Activated CD4-positive, alpha-beta T cell treated with anti-CD3 and anti-CD28 coated beads for 1 hour (primary cell): ENCODE data around the gene INF2.

Source experiments
- DNase-seq: peaks from one replicate; pipeline ENCODE4 v3.0.0-alpha.2; 2020

INF2 gene

DNA sequence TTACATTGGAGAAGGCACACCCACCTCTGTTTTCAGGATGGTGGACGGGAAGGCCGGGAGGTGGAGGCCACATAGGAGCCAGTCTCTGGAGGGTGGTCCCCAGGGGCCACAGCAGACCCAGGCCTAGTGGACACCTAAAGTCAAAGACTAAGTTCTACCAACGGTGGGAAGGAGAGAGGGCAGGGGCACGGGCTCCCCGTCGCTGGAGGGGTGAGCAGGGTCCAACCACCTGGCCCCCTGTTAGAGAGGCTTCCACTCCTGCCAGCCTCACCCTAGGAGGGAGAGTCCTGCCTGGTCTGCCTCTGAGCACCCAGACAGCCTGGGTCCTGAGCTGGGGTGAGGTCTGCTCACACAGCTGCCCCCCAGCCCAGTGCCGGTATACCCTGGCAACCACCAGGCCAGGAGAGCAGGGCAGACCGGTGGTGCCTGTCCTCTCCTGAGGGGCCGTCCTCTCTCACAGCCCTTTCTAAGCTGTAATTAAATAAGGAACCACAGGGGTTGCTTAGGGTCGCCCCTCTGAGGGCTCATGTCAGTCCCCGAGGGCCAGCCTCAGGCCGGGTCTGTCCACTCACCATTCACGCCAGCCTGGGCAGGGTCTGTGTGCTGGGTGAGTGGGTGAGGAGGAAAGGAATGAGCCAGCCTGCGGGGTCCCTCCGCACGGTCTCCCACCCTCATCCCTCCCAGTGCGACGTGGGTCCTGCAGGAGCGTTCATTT lies 2.3 kb downstream of the INF2 start:
- DNase-seq, result no peak

DNA sequence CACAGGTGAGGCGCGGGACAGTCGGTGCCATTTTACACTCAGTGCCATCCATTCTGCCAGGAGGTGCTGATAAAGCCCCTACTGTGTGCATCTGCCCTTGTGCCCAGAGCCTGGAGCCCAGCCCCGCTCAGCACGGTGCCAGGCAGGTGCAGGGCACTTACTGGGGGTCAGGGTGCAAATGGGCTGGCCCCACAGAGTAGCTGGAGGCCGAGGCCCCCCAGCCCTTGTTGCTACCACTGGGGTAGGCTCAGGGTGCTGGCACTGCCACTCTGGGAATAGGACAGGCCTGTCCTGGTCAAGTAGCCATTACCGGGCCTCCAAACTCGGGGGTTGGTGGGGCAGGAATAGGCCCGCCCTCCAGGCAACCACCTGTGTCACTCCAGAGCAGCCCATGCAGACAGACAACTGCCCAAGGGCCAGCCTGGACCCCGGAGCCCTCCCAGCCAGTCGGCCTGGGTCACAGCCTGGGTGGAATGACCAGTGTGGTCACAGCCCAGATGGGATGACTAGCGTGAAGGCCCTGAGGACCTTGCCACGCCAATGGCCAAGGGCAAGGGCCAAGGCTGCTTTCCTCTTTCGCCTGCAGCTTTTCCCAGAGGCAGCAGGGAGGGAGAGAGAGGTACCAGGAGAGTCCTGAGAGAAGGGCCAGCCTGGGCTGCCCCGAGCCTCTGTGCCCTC lies 3.0 kb downstream of the INF2 start:
- DNase-seq, result no peak

DNA sequence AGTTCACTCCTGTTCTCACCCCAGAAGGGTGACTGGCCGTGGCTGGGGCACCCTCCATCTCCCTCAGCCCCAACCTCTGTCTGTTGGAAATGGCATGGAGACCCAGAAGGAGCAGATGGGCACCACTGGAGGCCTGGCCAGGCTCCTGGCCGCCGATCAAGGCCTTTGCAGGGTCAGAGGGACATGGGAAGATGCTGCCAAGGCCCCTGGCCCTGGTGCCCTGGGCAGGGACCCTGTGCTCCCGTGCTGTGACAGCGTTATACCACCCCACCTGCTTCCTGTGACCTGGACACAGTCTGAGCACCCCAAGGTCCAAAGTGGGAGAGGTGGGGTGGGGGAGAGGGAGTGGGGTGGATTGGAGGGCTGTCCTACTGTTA lies 3.5 kb downstream of the INF2 start:
- no peak for DNase-seq

DNA sequence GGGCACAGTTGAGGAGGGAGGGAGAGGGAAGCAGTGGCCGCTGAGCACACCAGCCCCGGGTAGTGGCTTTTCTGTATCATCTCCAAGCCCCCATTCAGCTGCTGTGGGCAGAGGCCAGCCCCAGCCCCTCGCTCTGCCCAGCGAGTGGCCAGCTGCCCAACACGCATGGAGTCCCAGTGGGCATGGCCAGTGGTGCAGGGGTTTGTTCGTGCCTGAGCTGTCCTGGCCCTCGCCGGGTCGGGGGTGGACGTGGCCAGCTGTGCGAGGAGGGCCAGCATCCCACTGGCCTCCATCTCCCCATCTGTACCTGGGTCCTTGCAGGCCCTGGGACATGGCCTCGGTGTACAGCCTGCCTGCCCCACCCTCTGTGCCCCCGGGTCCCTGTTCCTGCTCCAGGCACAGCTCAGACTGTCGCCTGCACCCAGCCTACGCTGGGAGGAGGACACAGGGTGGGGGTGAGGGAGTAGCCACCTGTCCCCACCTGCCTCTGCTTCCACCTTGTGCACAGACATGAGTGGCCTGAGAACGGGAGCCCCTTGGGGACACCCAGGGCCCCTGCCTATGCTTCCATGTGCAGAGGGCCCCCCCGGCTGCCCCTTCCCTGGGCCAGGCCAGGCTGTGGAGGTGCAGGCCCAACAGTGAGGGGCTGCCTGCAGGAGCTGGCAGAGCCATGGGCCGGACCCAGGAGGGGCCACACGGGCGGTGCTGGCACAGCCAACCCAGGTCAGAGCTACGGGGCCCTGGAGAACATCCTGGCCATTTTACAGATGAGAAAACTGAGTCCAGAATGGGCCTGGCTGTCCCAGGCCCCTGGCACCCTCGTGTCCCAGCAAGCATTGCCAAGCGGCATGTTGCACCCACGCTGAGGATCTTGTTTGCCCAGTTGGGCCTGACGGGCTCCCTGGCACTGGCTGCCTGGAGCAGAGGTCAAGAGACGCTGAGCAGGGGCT lies 4.3 kb downstream of the INF2 start:
- no peak for DNase-seq

DNA sequence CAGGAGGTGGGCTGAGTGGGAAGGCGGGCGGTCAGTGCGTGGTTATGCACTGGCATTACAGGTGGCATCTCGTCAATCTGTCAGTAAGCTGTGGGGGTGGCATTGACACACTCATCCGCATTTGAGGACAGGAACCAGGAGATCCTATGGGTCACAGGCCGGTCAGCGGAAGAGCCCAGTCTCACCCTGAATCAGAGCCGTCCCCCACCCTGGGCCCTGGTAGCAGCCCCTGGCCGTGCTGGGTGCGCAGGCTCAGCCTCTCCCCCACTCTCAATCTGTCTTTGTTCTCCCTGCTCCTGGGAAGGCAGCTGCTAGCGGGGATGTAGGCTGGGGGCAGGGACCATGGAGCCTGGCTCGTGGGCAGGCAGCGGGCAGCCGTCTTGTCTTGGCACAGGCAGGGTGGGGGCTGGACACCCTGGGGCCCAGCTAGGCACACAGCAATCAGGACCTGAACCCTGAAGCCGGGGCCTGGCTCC lies 5.1 kb downstream of the INF2 start:
- no peak for DNase-seq

DNA sequence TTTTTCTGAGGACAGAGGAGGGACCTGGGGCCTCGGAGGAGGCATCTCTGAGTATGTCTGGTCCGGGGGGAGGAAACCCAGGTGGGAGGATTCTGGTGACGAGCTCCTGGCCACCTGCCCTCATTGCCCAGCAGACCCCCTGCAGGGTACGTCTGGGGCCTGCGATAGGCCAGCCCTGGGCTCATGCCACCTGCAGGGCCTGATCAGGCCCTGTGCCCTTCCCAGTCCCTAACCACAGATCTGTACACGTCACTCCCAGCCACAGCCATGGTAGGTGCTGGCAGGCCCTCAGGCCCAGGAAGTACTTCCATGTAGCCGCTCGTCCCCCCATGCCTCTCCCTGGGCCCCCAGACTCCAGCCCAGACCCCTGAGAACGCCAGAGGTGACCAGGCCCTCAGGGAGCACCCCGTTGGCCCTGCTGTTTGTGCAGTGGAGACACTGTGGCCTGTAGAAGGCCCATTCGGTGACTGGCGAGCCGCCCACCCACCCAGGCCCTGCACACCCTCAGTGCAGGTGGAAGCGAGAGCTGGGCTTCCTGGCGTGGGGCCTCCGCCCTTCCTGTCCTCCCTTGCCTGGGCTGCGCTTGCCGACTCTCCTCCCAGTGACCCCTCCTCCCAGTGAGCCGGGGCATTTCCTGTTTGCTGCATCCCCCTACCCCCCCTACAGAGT lies 5.7 kb downstream of the INF2 start:
- DNase-seq, result no peak

DNA sequence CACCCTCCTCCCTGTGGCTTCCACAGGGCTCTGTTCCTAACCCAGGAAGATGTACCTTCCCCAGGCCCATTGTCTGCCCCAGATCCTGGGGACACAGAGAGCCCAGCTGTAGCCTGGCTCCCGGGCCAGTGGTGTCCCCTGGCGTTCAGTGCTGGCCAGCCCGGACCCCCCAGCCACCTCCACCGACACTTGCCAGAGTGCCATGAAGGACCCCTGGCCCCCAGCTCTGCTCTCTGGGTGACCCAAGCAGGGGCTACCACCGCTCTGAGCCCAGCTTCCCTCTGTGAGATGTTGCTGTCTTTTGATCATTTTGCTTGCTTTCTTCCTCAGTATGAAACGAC lies 6.2 kb downstream of the INF2 start:
- no peak for DNase-seq

DNA sequence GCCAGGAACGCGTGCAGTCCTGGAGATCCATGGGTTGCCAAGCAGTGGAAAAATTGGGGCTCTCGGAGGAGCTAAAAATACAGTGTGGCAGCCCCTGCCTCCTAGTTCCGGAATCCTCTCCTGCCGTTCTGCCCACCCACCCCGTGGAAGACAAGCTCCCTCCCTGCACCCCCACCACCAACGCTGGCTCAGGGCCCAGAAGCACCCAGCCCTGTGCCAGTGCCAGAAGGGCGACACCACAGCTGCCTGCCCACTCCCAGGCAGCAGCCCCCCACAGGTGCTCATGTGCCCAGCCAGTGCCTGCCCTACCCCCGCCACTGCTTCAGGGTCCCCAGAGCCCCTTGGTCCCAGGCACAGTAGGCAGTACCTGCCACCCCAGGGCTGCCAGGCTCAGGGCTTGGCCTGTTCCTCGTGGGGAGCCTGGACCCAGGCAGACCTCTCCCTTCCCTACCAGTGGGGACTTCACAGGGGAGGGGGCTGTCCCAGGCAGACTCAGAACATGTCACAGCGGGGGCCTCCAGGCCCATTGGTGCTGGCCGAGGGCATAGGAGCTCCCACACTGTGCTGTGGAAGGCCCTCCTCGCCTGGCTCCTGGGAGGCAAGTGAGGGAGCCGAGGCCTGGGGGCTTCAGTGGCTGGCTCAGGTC lies 7.4 kb downstream of the INF2 start:
- no peak for DNase-seq

DNA sequence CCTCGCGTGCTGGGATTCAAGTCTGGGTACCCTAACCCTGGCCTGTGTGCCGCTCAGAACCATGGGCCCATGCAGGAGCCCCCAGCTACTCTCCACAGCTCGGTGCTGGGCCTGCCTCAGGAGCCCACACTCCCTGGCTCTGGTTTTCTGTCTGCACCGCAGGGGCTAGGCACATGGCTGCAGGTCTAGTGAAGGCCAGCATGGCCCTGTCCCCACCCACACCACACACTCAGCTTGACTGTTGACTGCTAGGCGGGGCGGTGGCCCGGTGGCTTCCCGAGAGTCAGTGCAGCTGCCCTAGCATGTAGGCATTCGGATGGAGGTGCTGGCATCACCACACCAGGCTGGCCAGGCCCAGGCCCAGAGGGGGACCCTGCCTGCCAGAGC lies 7.9 kb downstream of the INF2 start:
- no peak for DNase-seq

DNA sequence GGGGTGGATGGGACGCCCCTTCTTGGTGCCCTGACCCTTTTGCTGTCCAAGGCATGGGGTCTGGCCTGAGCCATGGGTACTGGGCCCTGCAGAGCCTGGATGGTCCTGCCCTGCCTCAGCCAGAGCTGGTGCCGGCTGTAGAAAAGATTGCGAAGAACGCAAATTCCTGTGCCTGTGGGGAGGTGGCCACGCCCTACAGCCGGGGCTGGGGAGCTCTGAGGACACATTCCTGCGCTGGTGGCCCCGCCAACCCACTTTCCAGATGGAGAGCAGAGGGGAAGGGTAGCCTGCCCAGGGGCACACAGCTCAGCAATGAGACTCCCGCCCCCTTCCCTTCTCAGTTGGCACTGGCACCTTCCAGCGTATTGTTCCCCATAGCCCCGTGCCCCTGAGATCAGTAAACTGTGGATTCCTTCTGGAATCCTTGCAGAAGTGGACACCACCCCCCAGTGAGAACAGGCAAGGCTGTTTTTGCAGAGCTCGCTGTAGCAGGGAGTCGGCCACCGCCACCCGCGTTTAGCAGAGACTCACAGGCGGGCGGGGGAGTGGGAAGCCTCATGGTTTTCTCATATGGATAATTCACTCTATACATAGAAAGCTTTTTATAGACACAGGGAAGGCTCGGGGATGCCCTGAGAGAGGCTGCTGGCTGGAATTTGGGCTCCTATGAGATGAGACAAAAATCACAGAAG lies 8.6 kb downstream of the INF2 start:
- no peak for DNase-seq

DNA sequence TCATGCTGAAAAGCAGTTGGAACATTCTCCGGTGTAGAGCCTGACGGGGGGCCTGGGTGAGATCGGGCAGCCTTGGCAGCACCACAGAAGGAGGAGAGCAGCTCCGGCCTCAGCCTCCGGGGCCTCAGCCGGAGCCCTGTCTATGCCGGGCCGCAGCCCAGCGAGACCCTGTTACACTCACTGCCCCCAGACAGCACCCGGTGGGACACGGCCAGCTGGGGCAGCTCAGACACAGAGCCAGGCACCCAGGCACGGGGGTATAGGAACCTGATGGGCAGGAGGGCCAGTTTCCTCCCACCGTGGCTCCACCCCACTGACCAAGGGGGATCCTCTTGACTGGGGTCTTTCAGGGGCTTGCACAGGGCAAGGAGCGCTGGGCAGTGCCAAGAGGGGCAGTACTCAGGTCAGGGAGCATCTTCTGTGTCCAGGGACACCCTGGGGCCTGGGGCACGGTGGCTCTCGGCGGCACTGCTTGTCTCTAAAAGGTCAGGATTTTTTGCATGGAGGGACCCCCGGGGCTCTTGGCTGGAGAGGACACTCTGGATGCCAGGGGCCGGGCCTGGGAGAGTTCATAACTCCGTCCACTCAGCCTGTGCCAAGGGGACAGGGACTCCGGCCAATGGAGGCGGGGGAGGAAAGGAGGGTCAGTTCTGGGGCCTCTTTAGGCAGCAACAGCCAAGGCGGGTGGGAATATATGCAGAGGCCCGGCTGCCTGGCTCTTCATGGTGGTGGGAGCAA lies 9.4 kb downstream of the INF2 start:
- DNase-seq, result no peak

DNA sequence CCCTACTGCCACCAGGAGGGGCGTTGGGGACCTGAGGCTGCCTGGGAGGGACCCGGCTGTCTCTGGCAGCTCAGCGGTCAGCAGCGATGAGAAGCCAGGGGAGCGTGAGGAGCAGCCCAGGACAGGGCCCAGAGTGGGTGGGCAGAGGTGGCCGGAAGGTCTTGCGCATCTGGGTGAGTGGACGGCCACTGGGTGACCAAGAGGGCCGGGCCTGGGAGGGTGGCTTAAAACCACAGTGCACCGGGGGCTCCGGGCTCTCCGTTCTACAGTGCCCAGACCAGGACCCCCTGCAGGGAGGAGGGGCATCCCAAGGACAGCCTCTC lies 10.0 kb downstream of the INF2 start:
- no peak for DNase-seq

DNA sequence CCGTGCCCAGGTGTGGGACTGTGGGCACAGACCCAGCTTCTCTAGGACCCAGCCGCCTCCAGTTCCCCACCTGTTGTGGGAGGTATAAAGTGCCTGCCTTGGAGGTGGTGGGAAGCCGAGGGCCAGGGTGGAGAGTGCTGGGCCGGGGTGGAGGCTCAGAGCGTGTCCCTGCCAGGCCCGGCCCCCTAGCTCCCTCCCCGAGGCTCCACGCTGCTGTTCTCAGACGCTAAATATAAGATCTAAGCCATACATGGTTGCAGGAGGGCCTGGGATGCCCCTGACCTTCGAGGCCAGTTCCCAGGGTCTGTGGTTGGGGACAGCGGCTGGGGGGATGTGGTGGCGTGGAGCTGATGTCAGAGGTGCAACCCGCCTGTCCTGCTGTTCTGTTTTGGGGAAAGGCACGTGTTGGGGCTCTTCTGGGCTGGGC lies 10.8 kb downstream of the INF2 start:
- DNase-seq, result no peak

DNA sequence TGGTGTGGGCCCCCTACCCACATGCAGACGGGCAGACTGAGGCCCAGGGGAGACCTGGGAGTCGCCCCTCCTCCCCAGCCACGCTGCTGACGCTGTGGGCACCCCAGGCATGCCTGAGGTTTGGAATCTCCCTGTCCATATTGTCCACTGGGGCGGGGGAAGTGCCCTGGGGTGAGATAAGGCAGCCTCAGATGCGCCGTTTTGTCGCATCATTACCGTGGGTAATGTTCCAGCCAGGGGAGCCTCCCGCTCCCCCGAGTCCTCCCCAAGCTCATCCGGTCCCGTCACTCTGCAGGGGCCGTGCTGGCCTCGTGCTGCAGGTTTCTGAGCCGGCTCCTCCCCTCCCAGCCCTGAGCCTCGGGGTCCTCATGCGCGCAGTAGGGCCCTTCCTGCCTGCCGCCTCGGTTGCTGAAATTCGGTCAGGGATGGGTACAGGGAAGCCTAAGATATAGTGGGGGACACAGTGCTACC lies 11.4 kb downstream of the INF2 start:
- no peak for DNase-seq

DNA sequence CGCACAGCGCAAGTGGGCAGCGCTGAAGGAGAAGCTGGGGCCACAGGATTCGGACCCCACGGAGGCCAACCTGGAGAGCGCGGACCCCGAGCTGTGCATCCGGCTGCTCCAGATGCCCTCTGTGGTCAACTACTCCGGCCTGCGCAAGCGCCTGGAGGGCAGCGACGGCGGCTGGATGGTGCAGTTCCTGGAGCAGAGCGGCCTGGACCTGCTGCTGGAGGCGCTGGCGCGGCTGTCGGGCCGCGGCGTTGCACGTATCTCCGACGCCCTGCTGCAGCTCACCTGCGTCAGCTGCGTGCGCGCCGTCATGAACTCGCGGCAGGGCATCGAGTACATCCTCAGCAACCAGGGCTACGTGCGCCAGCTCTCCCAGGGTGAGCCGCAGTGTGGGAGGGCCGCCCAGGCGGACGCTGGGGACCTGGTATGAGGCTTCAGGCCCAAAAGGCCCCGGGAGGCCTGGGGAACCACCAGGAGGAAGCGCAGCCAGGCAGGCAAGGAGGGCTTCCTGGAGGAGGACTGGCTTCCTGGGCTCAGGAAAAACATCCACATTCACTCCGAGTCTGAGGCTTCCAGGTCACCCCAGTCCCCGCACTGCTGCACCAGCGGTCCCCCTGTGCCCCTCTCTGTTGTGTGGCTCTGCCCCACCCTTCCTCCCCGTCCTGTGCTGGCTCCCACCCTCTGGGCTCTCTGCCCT lies 12.1 kb downstream of the INF2 start:
- DNase-seq, result no peak

DNA sequence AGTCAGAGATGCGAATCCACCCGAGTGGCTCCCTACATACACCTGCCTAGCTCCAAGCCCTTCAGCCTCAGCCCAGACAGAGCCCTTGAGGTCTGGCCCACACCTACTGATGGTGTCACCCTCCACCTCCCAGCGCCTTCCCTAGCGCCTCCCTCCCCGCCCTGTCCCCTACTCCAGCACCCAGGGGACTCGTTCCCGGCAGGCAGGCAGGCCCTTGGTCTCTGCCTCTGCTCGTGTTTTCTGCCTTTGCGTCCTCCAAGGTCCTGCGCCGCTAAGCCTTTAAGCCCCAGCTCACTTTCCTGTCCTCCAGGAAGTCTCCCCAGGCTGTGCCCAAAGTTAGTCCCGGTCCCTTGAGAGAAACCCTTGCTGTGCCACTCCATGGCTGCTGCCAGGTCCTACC lies 12.7 kb downstream of the INF2 start:
- no peak for DNase-seq

DNA sequence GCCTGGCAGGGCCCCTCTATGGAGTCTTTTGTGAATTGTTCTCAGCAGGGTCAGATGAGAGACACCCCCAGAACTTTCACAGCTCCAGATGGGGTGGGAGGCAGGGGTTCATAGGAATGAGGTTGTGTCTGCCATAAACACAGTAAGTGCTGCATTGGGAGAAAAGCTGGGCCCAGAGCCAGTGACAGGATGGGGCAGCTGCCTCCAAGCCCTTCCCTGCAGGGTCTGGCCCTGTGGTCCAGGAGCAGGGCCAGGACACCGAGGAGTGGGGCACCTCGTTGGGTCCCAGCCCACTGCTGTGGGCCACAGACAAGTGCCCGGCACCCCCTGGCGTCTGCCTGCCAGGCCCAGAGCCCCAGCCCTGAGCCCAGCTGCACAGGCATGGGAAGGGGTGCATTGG lies 13.3 kb downstream of the INF2 start:
- DNase-seq, result no peak

DNA sequence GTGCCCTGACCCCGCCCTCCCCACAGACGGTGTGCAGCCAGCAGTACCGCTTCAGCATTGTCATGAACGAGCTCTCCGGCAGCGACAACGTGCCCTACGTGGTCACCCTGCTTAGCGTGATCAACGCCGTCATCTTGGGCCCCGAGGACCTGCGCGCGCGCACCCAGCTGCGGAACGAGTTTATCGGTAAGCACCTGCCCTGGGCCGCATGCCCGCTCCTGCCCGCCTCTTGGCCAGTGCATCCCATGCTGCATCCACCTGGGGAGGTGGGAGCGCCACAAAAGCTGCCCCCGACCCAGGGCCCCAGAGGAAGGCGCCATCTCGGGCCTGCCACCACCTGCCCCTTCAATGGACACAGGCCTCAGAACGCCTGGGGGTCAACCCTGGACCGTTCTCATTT lies 13.9 kb downstream of the INF2 start:
- DNase-seq, result no peak

DNA sequence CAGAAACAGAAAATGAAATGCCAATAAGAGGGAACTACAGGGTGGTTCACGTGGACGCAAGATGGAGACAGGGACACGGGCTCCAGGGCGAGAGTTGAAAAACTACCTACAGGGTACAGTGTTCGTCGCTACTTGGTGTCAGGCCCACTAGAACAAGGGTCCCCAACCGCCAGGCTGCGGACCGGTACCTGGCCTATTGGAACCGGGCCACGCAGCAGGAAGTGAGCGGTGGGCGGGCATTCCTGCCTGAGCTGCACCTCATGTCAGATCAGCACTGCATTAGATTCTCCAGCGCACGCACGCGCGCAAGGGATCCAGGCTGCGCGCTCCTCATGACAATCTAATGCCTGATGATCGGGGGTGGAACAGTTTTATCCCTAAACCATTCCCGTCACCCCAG lies 14.8 kb downstream of the INF2 start:
- no peak for DNase-seq

DNA sequence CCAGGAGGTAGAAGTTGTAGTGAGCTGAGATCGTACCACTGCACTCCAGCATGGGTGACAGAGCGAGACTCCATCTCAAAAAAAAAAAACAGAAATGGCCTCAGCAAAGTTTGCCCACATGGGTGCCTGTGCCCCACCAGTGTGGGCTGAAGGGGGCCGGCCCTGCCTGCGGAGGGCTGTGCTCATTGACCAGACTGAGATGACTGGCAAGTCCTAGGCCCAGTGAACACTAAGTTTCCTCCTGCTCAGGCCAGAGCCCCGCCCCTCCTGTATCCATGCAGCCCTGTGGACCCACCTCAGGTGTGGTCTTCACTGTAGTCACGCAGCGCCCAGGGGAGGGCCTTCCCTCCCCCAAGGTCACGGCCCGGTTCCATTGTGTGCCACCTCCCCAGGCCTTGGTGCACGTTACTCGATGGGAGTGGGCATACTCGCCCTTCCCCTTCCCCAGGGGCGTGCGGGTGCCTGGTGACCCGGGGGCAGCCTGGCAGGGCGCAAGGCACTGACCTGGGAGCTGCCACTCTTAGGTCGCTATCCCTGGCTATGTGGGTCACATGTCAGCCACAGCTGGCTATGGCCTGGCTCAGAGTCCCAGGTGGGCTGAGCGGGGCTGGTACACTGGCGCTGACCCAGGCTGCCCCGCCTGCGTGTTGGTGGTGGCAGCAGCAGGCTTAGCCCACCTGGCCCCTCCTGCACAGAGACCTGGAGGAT lies 16.1 kb downstream of the INF2 start:
- no peak for DNase-seq
